ENCODE measurements around the gene CPSF7.

DNA sequence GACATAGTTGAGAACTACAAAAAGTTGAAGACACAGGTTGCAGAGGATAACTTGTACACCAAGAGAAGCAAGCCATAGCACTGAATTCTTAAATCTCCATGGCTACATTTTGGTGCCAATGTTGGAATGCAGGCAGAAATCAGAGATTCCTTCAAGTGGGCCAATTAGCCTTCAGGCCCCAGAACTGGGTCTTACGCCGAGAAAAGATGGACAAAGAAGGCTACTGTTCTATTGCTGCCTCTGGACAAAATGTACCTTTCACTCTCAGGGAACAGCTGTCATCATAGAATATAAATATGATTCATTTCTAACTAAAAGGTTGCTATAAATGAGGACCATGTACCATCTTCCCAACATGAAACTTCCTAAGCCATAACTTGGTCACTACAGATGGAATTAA, 23.7 kb downstream of the CPSF7 start:
- TF ChIP-seq, protein P1, sequence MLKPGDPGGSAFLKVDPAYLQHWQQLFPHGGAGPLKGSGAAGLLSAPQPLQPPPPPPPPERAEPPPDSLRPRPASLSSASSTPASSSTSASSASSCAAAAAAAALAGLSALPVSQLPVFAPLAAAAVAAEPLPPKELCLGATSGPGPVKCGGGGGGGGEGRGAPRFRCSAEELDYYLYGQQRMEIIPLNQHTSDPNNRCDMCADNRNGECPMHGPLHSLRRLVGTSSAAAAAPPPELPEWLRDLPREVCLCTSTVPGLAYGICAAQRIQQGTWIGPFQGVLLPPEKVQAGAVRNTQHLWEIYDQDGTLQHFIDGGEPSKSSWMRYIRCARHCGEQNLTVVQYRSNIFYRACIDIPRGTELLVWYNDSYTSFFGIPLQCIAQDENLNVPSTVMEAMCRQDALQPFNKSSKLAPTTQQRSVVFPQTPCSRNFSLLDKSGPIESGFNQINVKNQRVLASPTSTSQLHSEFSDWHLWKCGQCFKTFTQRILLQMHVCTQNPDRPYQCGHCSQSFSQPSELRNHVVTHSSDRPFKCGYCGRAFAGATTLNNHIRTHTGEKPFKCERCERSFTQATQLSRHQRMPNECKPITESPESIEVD (tag by site-specific recombination; IDR thresholded peaks at IDR 0.05) = no peak
- TF ChIP-seq, protein P2, sequence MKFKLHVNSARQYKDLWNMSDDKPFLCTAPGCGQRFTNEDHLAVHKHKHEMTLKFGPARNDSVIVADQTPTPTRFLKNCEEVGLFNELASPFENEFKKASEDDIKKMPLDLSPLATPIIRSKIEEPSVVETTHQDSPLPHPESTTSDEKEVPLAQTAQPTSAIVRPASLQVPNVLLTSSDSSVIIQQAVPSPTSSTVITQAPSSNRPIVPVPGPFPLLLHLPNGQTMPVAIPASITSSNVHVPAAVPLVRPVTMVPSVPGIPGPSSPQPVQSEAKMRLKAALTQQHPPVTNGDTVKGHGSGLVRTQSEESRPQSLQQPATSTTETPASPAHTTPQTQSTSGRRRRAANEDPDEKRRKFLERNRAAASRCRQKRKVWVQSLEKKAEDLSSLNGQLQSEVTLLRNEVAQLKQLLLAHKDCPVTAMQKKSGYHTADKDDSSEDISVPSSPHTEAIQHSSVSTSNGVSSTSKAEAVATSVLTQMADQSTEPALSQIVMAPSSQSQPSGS (tag by site-specific recombination; IDR thresholded peaks at IDR 0.05; ENCODE audit: low read depth) = no peak
- TF ChIP-seq KLF9 (tag by site-specific recombination; IDR thresholded peaks at IDR 0.05; ENCODE audit: low read depth) = no peak
- no peak for TF ChIP-seq ZNF37A (tag by site-specific recombination; IDR thresholded peaks at IDR 0.05)
- TF ChIP-seq, protein P3, sequence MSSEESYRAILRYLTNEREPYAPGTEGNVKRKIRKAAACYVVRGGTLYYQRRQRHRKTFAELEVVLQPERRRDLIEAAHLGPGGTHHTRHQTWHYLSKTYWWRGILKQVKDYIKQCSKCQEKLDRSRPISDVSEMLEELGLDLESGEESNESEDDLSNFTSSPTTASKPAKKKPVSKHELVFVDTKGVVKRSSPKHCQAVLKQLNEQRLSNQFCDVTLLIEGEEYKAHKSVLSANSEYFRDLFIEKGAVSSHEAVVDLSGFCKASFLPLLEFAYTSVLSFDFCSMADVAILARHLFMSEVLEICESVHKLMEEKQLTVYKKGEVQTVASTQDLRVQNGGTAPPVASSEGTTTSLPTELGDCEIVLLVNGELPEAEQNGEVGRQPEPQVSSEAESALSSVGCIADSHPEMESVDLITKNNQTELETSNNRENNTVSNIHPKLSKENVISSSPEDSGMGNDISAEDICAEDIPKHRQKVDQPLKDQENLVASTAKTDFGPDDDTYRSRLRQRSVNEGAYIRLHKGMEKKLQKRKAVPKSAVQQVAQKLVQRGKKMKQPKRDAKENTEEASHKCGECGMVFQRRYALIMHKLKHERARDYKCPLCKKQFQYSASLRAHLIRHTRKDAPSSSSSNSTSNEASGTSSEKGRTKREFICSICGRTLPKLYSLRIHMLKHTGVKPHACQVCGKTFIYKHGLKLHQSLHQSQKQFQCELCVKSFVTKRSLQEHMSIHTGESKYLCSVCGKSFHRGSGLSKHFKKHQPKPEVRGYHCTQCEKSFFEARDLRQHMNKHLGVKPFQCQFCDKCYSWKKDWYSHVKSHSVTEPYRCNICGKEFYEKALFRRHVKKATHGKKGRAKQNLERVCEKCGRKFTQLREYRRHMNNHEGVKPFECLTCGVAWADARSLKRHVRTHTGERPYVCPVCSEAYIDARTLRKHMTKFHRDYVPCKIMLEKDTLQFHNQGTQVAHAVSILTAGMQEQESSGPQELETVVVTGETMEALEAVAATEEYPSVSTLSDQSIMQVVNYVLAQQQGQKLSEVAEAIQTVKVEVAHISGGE (tag by site-specific recombination; conservative IDR thresholded peaks at IDR 0.05; ENCODE audit: low read depth) = no peak

Measured in HEK293 (cell line).